HG02759 (cell line): ENCODE data around the gene UTP25.

Source experiments
- ATAC-seq: cut with Tn5 transposase; IDR thresholded peaks from one replicate; pipeline ENCODE4 v1.9.1; 2021; ENCODE audit warnings: mild to moderate bottlenecking, moderate library complexity; ENCODE audit not compliant: unreplicated experiment

UTP25 gene

GRCh38 chr1:209805875-209806760, 21.7 kb upstream of the UTP25 start, which contains the start of gene IRF6:
TSS of gene IRF6 (minus strand) at chr1:209806142. CDS start at chr1:209801413, 4,729 bp downstream.
- ATAC-seq, result peak; percentile 97

- ATAC-seq, result no peak
These were observed 20.3 kb upstream of the UTP25 start for GRCh38 chr1:209807509-209807908.

GRCh38 chr1:209808059-209808581, 19.7 kb upstream of the UTP25 start:
- no peak for ATAC-seq

GRCh38 chr1:209809611-209810010, 18.2 kb upstream of the UTP25 start:
- no peak for ATAC-seq

GRCh38 chr1:209810783-209811182, 17.0 kb upstream of the UTP25 start:
- no peak for ATAC-seq

GRCh38 chr1:209813902-209814301, 13.9 kb upstream of the UTP25 start:
- ATAC-seq, result no peak

GRCh38 chr1:209815490-209815889, 12.3 kb upstream of the UTP25 start:
- ATAC-seq, result no peak

GRCh38 chr1:209815931-209816341, 11.8 kb upstream of the UTP25 start:
- ATAC-seq, result no peak

GRCh38 chr1:209816923-209817322, 10.8 kb upstream of the UTP25 start:
- no peak for ATAC-seq

GRCh38 chr1:209817691-209818090, 10.1 kb upstream of the UTP25 start:
- ATAC-seq, result no peak

- no peak for ATAC-seq
These were observed 8.7 kb upstream of the UTP25 start for GRCh38 chr1:209819058-209819457.

- ATAC-seq, result no peak
These were observed 6.8 kb upstream of the UTP25 start for GRCh38 chr1:209820986-209821385.

GRCh38 chr1:209822706-209823105, 5.1 kb upstream of the UTP25 start:
- no peak for ATAC-seq

GRCh38 chr1:209823143-209824041, 4.4 kb upstream of the UTP25 start:
- ATAC-seq, result no peak

- ATAC-seq, result no peak
These were observed 2.0 kb upstream of the UTP25 start for GRCh38 chr1:209825591-209826434.

GRCh38 chr1:209829716-209830115, 1.9 kb downstream of the UTP25 start:
- no peak for ATAC-seq

GRCh38 chr1:209830722-209831121, 3.0 kb downstream of the UTP25 start:
- no peak for ATAC-seq

- ATAC-seq, result no peak
These were observed 3.8 kb downstream of the UTP25 start for GRCh38 chr1:209831615-209832014.

GRCh38 chr1:209835782-209836298, 8.1 kb downstream of the UTP25 start:
- ATAC-seq, result no peak

GRCh38 chr1:209837671-209838070, 9.9 kb downstream of the UTP25 start:
- no peak for ATAC-seq
